Lower lobe of right lung (tissue), 2 donors: ENCODE results near the gene KCNQ1. TPM values are rescaled to one million over a fixed set of nuclear protein-coding genes. Genes with fewer than 3 reads are reported as not detected.

Experiments
- ATAC-seq, 2 donors: fragments of 200-7000 bp; cut with Tn5 transposase; one replicate each; pipeline ENCODE4 v1.9.1; 2020 to 2022; ENCODE audit warnings: mild to moderate bottlenecking in 2 of 2, moderate library complexity in 2 of 2
- DNase-seq: peaks from one replicate; pipeline ENCODE4 v3.0.0-alpha.2; 2020
- H3K27ac ChIP-seq: fragments of 200-600 bp; one replicate; pipeline ENCODE4 v1.8.0; 2022
- H3K27me3 ChIP-seq: fragments of 200-600 bp; one replicate; pipeline ENCODE4 v1.8.0; 2022; ENCODE audit warnings: low read depth
- H3K36me3 ChIP-seq: fragments of 200-600 bp; one replicate; pipeline ENCODE4 v1.8.0; 2022; ENCODE audit warnings: mild to moderate bottlenecking
- H3K4me1 ChIP-seq: fragments of 200-600 bp; one replicate; pipeline ENCODE4 v1.8.0; 2022
- H3K4me3 ChIP-seq: fragments of 200-600 bp; one replicate; pipeline ENCODE4 v1.8.0; 2022; ENCODE audit warnings: mild to moderate bottlenecking
- H3K9me3 ChIP-seq: fragments of 200-600 bp; one replicate; pipeline ENCODE4 v1.8.0; 2022
- intact Hi-C: fragments of 100-400 bp; cut with DNase I; formaldehyde crosslinking; loops from one replicate; pipeline ENCODE4 v1.11.0; 2022
- total RNA-seq: library from RNA; stranded (reverse); fragmentation: NEBNext Ultra II Directional; extraction: Animal tissue kit (Norgen Biotek cat#: 25700); gene quantifications from one replicate; pipeline ENCODE4 v1.2.1, GENCODE V29; 2021
- TF ChIP-seq, protein P1 (sequence below): fragments of 200-600 bp; IDR thresholded peaks from one replicate; pipeline ENCODE4 v1.8.0; 2022; ENCODE audit warnings: antibody characterized with exemption, mild to moderate bottlenecking
- donor health status: DM: no; HTN: yes; CAD: no; lungs with severe emphysema.

Gene KCNQ1
- total RNA-seq, 1 donor from 2014 or later = 51.0 TPM

DNA sequence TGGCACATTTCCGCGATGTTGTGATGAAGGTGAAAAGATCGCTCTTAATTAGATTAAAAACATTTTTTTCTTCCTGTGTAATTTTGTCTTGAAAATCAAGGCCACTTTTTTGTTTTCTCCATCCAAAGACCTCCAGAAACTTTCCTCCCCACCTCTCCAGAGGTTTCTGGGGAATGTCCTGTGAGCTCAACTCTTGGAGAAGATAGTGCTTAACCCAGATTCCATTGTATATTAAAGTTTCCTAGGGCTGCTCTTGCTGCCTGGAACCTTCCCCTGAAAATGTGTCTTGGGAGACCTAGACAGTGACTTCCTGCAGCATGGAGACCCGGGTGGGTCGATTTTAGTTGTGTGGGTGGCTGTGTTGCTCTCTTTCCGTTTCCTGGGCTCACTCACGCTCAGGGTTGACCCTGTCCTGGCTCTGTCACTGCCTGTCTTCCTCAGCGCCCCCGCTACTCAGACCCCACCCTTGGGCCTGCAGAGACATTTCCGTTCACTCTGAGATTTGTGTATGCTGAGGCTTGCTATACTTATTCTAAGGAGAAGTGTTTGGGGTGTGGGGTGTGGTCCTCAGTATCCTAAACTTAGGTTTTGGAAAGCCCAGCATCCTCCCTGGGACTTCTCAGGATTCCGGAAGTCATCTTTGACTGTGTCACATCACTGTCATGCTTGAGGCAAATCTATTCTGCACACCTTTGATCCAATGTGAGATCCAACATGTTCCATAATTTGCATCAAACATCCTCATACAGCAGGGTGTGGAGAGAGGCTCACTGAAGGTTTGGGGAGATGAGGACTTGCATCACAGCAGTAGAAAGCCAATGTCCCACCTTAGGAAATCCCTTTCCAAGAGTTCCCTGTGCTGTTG, 207.8 kb downstream of the KCNQ1 start:
- no peak overlapping the region for H3K27ac ChIP-seq
- no peak for DNase-seq
- intact Hi-C loops = no loop called here

DNA sequence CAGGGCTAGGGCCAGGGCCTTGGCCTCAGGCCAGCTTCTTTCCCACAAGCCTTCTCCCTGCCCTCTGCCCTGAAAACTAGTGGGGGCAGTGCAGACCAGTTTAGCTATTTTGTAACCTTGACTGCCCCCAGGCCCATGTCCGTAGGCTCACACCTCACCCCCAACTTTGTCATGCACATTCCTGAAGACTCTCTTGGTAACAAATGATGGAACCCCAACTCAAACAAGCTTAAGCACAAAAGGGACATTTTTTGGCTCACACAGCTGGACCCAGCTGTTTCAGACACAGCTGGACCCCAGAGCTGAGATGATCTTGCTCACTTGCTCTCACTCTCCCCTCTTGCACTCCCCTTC, 208.4 kb downstream of the KCNQ1 start:
- no peak for ATAC-seq
- Histone ChIP-seq H3K27me3 (no peaks in the 10 kb centered on the region), H3K27ac (no peak overlapping the region), H3K4me1 (no peaks in the 10 kb centered on the region), H3K9me3 (peaks cover 37% of the 10 kb centered on the region), H3K36me3 (no peaks in the 10 kb centered on the region), H3K4me3 (no peak overlapping the region)
- intact Hi-C loops = no loop called here
- DNase-seq = no peak
- TF ChIP-seq, protein P1, sequence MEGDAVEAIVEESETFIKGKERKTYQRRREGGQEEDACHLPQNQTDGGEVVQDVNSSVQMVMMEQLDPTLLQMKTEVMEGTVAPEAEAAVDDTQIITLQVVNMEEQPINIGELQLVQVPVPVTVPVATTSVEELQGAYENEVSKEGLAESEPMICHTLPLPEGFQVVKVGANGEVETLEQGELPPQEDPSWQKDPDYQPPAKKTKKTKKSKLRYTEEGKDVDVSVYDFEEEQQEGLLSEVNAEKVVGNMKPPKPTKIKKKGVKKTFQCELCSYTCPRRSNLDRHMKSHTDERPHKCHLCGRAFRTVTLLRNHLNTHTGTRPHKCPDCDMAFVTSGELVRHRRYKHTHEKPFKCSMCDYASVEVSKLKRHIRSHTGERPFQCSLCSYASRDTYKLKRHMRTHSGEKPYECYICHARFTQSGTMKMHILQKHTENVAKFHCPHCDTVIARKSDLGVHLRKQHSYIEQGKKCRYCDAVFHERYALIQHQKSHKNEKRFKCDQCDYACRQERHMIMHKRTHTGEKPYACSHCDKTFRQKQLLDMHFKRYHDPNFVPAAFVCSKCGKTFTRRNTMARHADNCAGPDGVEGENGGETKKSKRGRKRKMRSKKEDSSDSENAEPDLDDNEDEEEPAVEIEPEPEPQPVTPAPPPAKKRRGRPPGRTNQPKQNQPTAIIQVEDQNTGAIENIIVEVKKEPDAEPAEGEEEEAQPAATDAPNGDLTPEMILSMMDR = no peak

More for the DNA sequence above, 207.8 kb downstream of the KCNQ1 start:
- TF ChIP-seq, protein P1 = no peak
- Histone ChIP-seq H3K27me3 (no peaks in the 10 kb centered on the region), H3K36me3 (no peaks in the 10 kb centered on the region), H3K4me1 (no peaks in the 10 kb centered on the region), H3K4me3 (no peak overlapping the region), H3K9me3 (peaks cover 37% of the 10 kb centered on the region)
- ATAC-seq = no peak

DNA sequence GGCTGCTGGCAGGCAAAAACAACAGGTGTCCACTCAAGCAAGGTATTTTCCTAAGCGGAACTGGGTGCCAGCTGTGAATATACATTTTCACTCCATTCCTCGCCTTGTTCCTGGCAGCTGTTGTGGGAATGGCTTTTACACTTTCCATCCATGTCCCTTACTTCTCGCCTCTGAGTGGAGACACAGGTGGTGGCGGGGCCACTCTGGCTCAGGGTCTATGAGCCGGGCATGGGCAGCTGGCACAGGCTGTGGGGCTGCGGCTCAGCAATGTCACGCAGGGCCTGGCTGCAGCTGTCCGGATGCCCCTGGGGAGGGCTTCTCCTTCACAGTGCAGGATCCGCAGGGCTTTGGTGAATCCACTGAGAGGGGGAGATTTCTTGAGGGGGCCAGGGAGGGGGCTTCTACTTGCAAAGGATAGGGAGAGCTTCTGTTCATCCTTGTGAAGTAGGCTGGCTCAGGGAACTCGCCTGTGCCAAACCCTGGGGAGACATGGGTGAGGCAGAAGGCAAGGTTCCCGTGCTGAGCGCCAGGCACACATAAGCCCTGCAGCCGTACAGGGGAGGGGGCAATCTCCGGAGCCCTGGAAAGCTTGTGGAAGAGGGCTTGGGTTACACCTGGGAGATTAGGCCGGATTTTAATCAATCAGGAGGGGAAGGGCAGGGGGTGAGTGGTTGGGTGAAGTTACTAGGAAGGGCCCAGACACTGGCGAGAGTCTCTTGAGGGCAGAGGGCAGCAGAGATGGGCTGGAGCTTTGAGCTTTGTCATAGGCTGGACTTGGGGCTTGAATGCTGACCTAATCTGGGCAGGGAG, 209.3 kb downstream of the KCNQ1 start:
- Histone ChIP-seq H3K9me3 (peaks cover 32% of the 10 kb centered on the region), H3K27me3 (no peaks in the 10 kb centered on the region), H3K36me3 (no peaks in the 10 kb centered on the region), H3K27ac (no peak overlapping the region), H3K4me1 (no peaks in the 10 kb centered on the region), H3K4me3 (no peak overlapping the region)
- TF ChIP-seq, protein P1 = no peak
- intact Hi-C loops = no loop called here
- DNase-seq (no peak), ATAC-seq (peak in 1 of 2 donors; percentile 49)

DNA sequence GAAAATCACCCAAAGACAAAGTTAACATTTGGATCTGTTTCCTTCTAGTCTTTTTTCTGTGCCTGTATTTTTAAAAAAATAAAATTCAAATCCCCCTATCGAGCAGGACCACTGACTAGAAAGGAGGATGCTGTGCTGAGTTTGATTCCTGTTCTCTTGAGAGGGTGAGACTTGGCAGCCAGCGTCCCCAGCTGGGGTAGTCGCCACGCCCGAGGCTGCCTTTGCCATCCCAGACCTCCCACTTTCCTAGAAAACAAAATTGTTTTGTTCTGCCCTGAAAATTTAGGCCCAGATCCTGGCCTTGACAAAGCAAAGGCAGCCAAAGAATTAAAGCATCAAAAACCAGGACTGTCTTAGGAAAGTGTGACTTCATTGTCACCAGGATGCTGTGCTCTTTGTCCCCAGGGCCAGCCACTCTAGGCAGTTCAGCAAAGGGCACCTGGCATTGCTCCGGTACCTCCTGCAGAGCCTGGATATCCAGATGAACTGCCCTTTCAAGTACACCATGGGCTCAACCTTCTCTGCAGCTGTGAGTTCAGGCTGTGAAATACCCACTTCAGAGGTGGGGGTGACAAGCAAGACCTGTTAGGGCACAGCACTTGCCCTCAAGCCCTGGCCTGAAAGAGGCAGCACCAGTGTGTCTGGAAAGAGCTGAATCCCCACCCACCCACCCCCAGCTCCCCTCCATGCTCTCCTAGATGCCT, 210.4 kb downstream of the KCNQ1 start:
- TF ChIP-seq, protein P1 = no peak
- intact Hi-C loops = no loop called here
- Histone ChIP-seq H3K4me1 (no peaks in the 10 kb centered on the region), H3K27me3 (no peaks in the 10 kb centered on the region), H3K4me3 (no peak overlapping the region), H3K9me3 (peaks cover 27% of the 10 kb centered on the region), H3K27ac (no peak overlapping the region), H3K36me3 (no peaks in the 10 kb centered on the region)
- DNase-seq (no peak), ATAC-seq (no peak)

DNA sequence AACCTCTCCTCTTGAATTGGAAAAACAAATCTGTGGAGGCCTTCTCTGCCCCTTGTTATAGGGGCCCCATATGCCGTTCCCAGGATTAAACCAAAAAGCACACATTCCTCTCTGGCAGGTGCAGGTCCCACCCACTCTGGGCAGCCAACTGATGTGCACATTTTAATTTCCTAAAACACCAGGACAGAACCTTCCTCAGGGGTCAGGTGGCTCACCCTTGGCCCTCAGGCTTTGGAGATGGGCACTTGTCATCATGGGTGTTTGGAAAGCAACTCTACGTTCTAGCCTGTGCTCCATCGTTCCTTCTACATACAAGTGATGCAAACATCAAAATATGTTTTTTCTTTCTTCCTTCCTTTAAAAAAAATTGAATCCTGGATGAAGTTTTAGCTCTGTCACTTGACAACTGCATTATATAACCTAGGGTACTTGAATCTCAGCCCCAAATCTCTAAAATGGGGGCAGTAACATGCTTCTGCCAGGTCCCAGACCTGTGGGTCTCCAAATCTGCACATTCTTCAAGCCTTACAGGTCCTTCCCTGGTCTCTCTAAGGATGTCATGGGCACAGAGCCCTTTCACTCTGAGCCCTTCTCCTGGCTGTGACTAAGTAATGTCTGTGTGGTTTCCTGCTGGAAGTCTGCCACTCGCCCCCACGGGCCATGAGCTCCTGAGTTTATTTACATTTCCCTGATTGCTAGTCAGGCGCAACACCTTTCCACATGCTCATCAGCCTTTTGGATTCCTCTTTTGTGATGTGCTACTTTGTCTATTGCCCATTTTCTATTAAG, 211.2 kb downstream of the KCNQ1 start:
- ATAC-seq (peak in 1 of 2 donors; percentile 35), DNase-seq (no peak)
- TF ChIP-seq, protein P1 = no peak
- H3K4me1 ChIP-seq = no peaks in the 10 kb centered on the region
- H3K27me3 ChIP-seq = no peaks in the 10 kb centered on the region
- H3K27ac ChIP-seq = no peak overlapping the region
- intact Hi-C loops = no loop called here
- H3K4me3 ChIP-seq = no peak overlapping the region
- peaks cover 30% of the 10 kb centered on the region for H3K9me3 ChIP-seq
- H3K36me3 ChIP-seq = no peaks in the 10 kb centered on the region
